ENCODE measurements around the gene WDFY4.

GRCh38 chr10:48682265-48682664, 2.4 kb upstream of the WDFY4 start:
- no peak for TF ChIP-seq REST (IDR thresholded peaks at IDR 0.05; ENCODE audit: insufficient read depth in 1 of 2, low read depth in 2 of 2, low read length in 2 of 2)
- no peak for TF ChIP-seq POLR2AphosphoS5 (IDR thresholded peaks at IDR 0.05; ENCODE audit: low read depth, low read length)
- no peak for TF ChIP-seq TAF1 (IDR thresholded peaks at IDR 0.05; ENCODE audit: borderline replicate concordance, insufficient read depth, low read length)
- no peak for TF ChIP-seq SIN3A (IDR thresholded peaks at IDR 0.05; ENCODE audit: borderline replicate concordance, insufficient read depth, low read length)
